ES-I3 (cell line): ENCODE results near the gene NAV3.

Source experiments
- H3K36me3 ChIP-seq: 2 replicates; pipeline ENCODE4 v1.6.1; 2013; ENCODE audit warnings: mild to moderate bottlenecking, low read length, control low read depth, moderate library complexity; ENCODE audit not compliant: insufficient read depth
- H3K4me1 ChIP-seq: 2 replicates; pipeline ENCODE4 v1.6.1; 2013; ENCODE audit warnings: mild to moderate bottlenecking, control low read depth, low read length; ENCODE audit not compliant: insufficient read depth
- H3K9ac ChIP-seq: 2 replicates; pipeline ENCODE4 v1.6.1; 2013; ENCODE audit warnings: low read depth, mild to moderate bottlenecking, low read length, moderate library complexity
- H3K9me3 ChIP-seq: 2 replicates; pipeline ENCODE4 v1.6.1; 2013; ENCODE audit warnings: mild to moderate bottlenecking, low read length, moderate library complexity; ENCODE audit not compliant: control insufficient read depth, insufficient read depth

NAV3 gene

DNA sequence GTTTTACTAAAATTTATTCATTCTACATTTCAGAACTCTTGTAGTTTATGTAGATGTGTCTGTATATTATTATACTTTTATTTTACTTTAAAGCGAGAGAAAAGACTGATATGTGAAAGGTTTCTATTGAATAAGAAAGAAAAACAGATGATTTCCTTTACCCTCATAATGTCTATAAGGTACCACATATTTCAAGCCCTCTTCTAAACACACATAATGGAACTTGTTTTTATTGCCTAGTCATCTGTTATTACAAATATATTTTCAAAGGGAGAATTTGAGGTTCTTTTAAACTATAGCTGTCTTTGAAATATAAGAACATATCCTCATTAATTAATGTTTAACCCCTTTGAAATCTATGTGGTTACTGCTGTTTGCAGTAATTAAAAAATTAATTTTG, 34.5 kb downstream of the NAV3 start:
- Histone ChIP-seq H3K36me3 (no peaks in the 10 kb centered on the region), H3K9me3 (no peaks in the 10 kb centered on the region), H3K4me1 (no peaks in the 10 kb centered on the region), H3K9ac (no peak overlapping the region)

DNA sequence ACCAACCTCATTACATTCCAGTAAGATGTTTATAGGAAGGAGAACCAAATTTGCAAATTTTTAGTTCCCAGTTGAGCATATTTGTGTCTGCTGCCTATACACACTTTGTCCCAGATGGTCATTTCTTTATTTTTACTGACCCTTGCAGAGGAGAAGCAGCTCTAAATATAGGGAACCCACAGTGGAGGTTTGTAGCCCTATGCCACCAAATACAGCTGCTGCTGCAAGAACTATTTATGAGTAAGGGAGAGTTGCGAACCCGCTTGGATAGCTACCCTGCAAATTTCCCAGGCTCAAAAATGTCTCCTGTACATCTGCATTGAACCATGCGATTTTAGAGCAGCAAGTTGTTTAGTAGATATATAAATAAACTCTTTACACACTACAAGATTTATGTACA, 48.2 kb downstream of the NAV3 start:
- no peaks in the 10 kb centered on the region for H3K4me1 ChIP-seq
- no peaks in the 10 kb centered on the region for H3K9me3 ChIP-seq
- no peaks in the 10 kb centered on the region for H3K36me3 ChIP-seq
- no peak overlapping the region for H3K9ac ChIP-seq

DNA sequence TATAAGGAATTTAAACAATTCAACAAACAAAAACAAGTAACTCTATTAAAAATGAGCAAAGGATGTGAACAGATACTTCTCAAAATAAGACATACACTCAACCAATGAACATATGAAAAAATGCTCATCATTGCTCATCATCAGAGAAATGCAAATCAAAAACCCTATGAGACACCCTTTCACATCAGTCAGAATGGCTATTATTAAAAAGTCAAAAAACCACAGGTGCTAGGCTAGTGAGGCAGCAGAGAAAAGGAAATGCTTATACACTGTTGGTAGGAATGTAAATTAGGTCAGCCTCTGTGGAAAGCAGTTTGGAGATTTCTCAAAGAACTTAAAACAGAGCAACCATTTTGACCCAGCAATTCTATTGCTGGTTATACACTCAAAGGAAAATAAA, 52.0 kb downstream of the NAV3 start:
- no peak overlapping the region for H3K9ac ChIP-seq

DNA sequence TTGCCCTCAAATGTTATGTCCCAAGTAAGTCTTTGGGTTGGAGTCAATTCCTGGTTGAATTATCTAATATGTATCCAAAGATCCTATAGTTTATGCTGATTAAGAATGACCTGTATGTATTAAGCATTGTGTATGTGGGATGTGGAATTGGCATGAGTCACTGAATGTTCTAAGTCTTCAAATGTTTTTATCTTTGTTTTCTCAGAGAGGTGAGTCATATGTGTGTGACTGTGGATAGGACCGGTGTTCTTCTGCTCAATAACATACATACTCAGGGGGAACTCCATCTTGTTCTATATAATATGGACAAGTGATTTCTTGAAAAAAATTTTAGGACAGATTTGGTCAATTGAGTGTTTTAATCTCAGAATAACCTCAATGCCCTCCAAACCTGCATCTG, 57.9 kb downstream of the NAV3 start:
- no peak overlapping the region for H3K9ac ChIP-seq

More for the DNA sequence above, 52.0 kb downstream of the NAV3 start:
- H3K36me3 ChIP-seq: no peaks in the 10 kb centered on the region
- no peaks in the 10 kb centered on the region for H3K9me3 ChIP-seq
- H3K4me1 ChIP-seq: no peaks in the 10 kb centered on the region

DNA sequence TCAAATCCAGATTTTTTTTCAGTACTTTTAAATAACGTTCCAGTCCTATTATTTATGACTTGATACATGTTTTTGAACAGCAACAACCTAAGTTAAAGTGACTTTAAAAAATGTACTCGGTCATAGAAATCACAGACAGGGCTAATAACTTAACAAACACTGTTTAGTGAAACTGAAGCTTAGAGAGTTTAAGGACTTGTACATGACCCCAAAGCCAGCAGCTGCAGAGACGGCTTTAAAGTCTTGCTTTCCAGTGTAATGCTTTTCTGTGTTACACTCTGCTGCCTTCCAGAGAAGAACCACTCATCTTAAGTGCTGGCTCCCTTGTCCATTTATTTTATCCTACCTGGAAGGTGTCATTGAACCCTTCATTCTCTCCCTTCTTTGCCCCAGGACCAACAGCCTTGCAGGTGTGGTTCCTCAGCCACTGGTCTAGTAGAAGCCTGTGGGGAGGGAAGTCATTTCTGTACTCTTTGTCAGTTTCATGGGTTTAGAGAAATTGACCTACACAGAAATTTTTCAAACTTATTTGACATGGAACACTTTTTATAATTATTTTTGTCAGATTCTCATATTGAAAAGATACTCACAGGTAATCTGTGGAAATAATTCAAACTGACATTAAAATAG, 60.9 kb downstream of the NAV3 start:
- H3K9me3 ChIP-seq: no peaks in the 10 kb centered on the region
- H3K4me1 ChIP-seq: peaks cover 18% of the 10 kb centered on the region; the same call in 1 of the 2 replicates
- no peaks in the 10 kb centered on the region for H3K36me3 ChIP-seq
- H3K9ac ChIP-seq: no peak overlapping the region

More for the DNA sequence above, 57.9 kb downstream of the NAV3 start:
- peaks cover 2% of the 10 kb centered on the region; the same call in 1 of the 2 replicates for H3K4me1 ChIP-seq
- H3K9me3 ChIP-seq: no peaks in the 10 kb centered on the region
- no peaks in the 10 kb centered on the region for H3K36me3 ChIP-seq

DNA sequence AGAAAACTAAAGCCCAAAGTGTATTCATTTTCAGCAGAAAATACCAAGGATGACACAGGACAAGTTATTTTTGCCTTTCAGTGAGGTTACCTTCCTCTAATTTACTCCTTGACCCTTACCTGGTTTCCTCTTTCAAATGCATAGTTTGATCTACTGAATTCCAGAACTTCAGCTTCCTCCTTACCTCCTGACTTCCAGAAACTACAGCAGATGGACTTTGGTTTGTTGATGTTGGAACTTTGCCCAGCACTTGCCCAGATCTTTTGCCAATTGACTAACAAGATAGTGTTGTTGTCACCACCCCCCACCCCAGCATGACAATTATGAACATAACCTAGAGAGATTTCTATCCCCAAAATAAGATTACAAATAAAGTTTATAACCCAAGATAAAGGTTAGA, 63.2 kb downstream of the NAV3 start:
- H3K9ac ChIP-seq: no peak overlapping the region
- no peaks in the 10 kb centered on the region for H3K36me3 ChIP-seq
- no peaks in the 10 kb centered on the region for H3K9me3 ChIP-seq
- H3K4me1 ChIP-seq: peaks cover 18% of the 10 kb centered on the region; the same call in 1 of the 2 replicates

DNA sequence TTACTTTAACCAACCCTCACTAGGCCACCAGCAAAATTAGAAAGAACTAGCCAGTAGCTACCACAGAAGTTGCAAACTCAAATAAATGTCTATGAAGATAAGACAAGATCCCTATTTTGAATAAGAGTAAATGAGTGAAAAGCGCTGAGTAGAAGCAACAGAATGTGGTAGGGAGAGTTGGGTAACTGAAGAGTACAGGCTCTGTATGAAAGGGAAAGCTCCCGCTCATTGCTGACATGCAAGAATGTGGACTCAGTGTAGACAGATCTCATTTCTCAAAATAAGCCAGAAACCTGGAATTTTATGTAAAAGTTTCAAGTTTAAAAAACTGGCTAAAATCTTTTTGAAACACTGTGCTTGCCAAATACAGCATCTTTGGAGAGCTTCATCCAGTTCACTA, 63.9 kb downstream of the NAV3 start:
- Histone ChIP-seq H3K9me3 (no peaks in the 10 kb centered on the region), H3K36me3 (no peaks in the 10 kb centered on the region), H3K4me1 (peaks cover 18% of the 10 kb centered on the region; the same call in 1 of the 2 replicates), H3K9ac (no peak overlapping the region)

DNA sequence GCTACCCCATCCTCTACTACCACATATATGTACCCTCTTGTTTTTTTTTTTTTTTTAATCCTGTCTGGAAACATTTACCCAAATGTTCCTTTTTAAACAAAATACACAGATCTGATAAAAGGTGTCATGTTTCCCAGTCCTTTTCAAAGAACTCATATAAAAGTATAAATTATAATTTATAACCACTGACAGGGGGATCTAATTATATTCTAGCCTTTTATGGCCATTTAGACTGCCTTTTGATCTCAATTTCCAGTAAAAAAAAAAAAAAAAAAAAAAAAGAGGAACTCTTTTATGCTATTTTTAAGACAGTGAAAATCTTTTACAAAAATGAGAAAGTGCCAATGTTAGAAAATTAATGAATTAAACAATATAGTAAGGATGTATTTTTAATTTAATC, 65.0 kb downstream of the NAV3 start:
- Histone ChIP-seq H3K9me3 (no peaks in the 10 kb centered on the region), H3K4me1 (peaks cover 18% of the 10 kb centered on the region; the same call in 1 of the 2 replicates), H3K36me3 (no peaks in the 10 kb centered on the region), H3K9ac (no peak overlapping the region)

DNA sequence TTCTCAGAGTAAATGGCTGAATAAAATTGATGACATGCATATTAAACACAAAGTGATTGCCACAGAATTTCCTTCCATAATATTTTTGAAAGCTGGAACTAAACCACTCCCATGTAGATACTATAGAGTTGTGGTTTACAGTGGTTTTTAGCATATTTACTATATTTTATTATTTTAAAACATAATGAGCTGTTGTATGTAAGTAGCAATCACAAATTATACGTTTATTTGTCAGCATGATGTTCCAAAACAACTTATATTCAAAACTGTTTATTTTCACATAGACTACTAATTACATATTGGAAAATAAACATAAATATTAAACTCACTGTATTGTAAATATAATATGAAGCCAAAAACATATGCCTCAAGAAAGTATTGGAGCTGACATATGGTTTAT, 77.2 kb downstream of the NAV3 start:
- Histone ChIP-seq H3K9ac (no peak overlapping the region), H3K36me3 (no peaks in the 10 kb centered on the region), H3K4me1 (no peaks in the 10 kb centered on the region), H3K9me3 (no peaks in the 10 kb centered on the region)

DNA sequence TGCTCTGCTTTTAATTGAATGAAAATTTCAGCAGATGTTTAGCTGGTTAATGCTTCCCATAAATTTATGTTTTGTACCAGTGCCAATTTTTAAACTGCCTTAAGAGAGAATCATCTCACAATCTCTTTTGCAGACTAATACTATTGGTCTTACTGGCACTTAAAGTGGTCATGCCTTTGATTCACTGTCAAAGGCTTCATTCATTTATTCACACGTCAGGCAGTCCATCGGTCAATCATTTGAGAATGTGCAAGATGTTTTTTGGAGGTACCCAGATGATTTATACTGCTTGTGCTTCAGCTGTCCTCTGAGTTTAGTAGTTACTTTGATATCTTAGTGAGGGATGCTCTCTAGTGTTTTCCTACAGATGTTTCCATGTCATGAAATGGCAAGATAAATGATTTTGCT, 83.4 kb downstream of the NAV3 start:
- H3K9ac ChIP-seq: no peak overlapping the region
- no peaks in the 10 kb centered on the region for H3K9me3 ChIP-seq
- 0 out of 2 replicates have a peak, but pooled peaks cover 3% of the 10 kb centered on the region for H3K4me1 ChIP-seq
- H3K36me3 ChIP-seq: no peaks in the 10 kb centered on the region

DNA sequence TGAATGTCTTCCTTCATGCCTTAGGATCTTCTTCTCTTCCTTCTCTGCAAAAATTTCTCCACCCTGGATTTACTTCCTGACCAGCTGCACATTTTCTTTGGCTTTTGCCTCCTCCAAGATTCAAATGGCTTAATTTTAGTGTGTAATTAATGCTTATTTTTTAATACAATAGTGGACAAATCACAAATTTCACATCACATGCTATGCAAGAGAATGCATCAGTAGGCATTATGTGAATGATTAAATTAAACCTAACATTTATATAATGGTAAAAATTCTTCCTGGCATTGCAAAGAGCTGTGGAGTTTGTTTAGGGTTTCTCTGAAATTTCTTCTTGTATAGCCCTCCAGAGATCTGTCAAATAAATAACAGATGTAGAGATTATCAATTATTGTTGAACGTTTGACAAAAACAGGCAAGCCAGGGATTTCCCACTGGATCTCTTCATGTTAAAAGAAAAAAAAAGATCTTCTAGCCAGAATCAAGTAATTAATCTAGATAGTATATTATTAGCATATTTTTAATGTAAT, 84.4 kb downstream of the NAV3 start:
- Histone ChIP-seq H3K9ac (no peak overlapping the region), H3K4me1 (0 out of 2 replicates have a peak, but pooled peaks cover 3% of the 10 kb centered on the region), H3K36me3 (no peaks in the 10 kb centered on the region), H3K9me3 (no peaks in the 10 kb centered on the region)

DNA sequence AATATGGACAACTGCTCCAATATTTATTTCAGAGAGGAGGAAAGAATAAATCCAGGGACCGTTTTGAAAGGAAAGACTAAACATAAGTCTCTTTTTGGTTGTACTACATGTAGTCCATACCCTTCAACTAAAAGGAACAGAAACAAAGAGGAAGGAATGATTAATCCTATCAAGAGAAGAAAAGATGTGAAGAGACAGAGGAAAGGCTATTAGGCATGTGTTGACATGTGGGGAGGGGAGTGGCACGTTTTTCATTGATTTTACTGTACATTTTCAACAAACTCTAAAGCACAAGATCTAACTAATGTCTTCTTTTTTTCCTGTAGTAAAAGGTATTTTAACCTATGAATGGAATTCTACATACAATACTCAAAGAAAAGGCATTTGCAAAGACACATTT, 85.6 kb downstream of the NAV3 start:
- Histone ChIP-seq H3K9me3 (no peaks in the 10 kb centered on the region), H3K4me1 (0 out of 2 replicates have a peak, but pooled peaks cover 3% of the 10 kb centered on the region), H3K9ac (no peak overlapping the region), H3K36me3 (no peaks in the 10 kb centered on the region)

DNA sequence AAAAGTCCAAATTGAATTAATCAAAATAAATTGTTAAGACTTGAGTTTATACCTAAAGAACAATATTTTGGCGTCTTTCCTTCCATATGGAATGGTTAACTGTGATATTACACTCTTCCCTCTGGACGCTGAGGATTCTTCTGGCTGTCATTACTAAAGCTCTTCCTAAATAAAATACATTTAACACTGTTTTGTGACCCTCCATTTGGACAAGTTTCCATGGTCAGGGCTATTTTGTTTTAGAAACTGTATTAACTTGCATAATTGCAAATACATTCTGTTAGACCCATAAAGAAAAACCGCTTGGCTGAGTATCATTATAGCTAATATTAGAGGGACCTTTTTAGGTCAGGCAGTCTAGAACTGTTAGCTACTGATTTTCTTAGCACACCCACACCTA, 87.4 kb downstream of the NAV3 start:
- H3K4me1 ChIP-seq: 0 out of 2 replicates have a peak, but pooled peaks cover 3% of the 10 kb centered on the region
- H3K9ac ChIP-seq: no peak overlapping the region
- no peaks in the 10 kb centered on the region for H3K9me3 ChIP-seq

DNA sequence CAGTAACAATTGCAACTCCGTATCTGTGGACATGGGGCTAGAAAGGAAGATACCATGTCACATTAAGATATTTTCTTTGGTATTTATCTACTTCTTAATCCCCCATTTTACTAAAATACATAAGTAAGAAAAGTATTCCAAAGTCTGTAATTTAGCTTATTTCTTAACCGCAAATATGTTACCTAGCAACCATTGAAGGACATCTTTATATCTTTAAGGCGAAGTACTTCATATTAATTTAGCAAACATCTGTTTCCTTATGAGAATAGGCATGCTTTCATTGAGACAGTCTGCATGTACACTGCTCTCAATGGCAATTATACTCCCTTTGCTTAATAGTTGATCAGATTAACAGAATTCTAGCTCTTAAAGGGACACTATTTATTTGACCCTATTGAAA, 88.8 kb downstream of the NAV3 start:
- H3K9me3 ChIP-seq: no peaks in the 10 kb centered on the region
- H3K4me1 ChIP-seq: peaks cover 7% of the 10 kb centered on the region; the same call in 1 of the 2 replicates
- no peak overlapping the region for H3K9ac ChIP-seq
- no peaks in the 10 kb centered on the region for H3K36me3 ChIP-seq

More for the DNA sequence above, 87.4 kb downstream of the NAV3 start:
- H3K36me3 ChIP-seq: no peaks in the 10 kb centered on the region

DNA sequence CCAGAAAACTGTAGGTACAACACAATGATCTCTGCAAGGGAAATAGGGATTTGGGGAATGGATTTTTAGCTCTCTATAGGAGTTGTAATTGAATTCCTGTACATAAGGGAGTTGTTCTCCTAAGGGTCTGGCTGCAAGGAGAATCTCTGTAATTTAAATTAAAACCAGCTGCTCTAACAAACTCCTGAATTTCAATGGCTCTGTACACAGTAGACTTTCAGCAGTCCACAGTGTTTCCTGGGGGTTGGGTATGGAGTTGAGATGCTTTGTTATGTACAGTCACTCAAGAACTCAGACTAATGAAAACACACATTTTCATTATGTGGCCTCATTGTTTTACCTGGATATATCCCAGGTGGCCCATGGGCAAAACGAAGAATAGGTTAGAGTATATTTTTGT, 93.2 kb downstream of the NAV3 start:
- Histone ChIP-seq H3K4me1 (peaks cover 4% of the 10 kb centered on the region; the same call in 1 of the 2 replicates), H3K9ac (no peak overlapping the region), H3K9me3 (no peaks in the 10 kb centered on the region), H3K36me3 (no peaks in the 10 kb centered on the region)
